ENCODE results near the gene BRD3OS. TPM values are rescaled to one million over a fixed set of nuclear protein-coding genes. Genes with fewer than 3 reads are reported as not detected.

The BRD3OS gene
- polyA plus RNA-seq, 1 of the 3 experiments (the other 2 are of a cell fraction): 23.1 TPM

DNA sequence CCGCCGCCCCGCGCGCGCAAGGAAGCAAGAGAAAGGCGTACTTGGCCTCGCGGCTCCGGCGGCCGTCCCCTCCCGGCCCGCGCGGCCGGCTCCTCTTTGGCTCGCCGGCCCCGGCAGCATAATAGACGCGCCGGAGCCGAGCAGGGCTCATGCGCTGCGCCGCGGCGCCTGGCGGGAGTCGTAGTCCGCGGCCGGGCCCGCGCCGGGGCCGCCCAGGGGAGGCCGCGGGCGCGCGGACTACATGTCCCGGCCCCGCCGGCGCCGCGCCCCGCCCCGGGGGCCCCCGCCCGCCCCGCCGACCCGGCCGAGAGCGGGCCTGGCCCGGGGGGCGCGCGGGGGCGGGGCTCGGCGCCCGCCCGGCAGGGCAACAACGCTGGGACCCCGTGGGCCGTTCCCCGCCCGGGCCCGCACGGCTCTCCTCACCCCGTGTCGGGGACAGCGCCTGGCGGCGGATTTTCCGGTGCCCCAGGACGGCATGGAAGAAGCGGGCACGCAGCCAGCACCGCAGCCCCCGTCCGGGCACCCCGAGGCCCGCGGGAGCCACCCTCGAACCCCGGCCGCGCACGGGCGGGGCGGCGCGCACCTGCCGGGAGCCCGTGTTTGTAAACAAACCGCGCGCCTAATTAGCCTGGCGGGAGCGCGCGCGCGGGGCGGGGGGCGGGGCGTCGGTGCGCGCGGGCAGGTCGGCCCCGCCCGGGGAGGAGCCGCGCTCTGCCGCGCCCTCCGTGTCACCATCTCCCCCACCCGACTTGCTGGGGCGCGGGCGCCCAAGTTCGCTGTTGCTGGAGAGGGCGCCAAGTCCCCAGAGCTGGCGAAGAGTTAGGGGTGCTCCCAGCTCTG lies 42.8 kb downstream of the BRD3OS start, which contains the start of gene BRD3 (continued):
- TF ChIP-seq, protein P1, sequence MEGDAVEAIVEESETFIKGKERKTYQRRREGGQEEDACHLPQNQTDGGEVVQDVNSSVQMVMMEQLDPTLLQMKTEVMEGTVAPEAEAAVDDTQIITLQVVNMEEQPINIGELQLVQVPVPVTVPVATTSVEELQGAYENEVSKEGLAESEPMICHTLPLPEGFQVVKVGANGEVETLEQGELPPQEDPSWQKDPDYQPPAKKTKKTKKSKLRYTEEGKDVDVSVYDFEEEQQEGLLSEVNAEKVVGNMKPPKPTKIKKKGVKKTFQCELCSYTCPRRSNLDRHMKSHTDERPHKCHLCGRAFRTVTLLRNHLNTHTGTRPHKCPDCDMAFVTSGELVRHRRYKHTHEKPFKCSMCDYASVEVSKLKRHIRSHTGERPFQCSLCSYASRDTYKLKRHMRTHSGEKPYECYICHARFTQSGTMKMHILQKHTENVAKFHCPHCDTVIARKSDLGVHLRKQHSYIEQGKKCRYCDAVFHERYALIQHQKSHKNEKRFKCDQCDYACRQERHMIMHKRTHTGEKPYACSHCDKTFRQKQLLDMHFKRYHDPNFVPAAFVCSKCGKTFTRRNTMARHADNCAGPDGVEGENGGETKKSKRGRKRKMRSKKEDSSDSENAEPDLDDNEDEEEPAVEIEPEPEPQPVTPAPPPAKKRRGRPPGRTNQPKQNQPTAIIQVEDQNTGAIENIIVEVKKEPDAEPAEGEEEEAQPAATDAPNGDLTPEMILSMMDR (IDR thresholded peaks at IDR 0.05): no peak
- TF ChIP-seq FOXJ3 (CRISPR knock-in tag; IDR thresholded peaks at IDR 0.05) (no peak), FOSL2 (IDR thresholded peaks at IDR 0.05; ENCODE audit: borderline replicate concordance, low read depth) (no peak), RCOR1 (IDR thresholded peaks at IDR 0.05; ENCODE audit: low read length) (no peak), NRF1 (IDR thresholded peaks at IDR 0.05; ENCODE audit: low read depth, low read length) (peak; percentile 46; the same call in 1 of the 2 replicates), ELF1 (IDR thresholded peaks at IDR 0.05) (no peak), GABPA (IDR thresholded peaks at IDR 0.05; ENCODE audit: low read depth) (no peak), TAF1 (IDR thresholded peaks at IDR 0.05; ENCODE audit: borderline replicate concordance, low read depth, low read length) (peak; percentile 51; the same call in 1 of the 2 replicates), NFIC (IDR thresholded peaks at IDR 0.05; ENCODE audit: borderline replicate concordance) (no peak), GATA2 (CRISPR knock-in tag; IDR thresholded peaks at IDR 0.05) (no peak), RAD21 (IDR thresholded peaks at IDR 0.05; ENCODE audit: low read length) (no peak)
- TF ChIP-seq, protein P2, sequence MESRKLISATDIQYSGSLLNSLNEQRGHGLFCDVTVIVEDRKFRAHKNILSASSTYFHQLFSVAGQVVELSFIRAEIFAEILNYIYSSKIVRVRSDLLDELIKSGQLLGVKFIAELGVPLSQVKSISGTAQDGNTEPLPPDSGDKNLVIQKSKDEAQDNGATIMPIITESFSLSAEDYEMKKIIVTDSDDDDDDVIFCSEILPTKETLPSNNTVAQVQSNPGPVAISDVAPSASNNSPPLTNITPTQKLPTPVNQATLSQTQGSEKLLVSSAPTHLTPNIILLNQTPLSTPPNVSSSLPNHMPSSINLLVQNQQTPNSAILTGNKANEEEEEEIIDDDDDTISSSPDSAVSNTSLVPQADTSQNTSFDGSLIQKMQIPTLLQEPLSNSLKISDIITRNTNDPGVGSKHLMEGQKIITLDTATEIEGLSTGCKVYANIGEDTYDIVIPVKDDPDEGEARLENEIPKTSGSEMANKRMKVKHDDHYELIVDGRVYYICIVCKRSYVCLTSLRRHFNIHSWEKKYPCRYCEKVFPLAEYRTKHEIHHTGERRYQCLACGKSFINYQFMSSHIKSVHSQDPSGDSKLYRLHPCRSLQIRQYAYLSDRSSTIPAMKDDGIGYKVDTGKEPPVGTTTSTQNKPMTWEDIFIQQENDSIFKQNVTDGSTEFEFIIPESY (IDR thresholded peaks at IDR 0.05; ENCODE audit: borderline replicate concordance, low read depth): no peak
- TF ChIP-seq, protein P3, sequence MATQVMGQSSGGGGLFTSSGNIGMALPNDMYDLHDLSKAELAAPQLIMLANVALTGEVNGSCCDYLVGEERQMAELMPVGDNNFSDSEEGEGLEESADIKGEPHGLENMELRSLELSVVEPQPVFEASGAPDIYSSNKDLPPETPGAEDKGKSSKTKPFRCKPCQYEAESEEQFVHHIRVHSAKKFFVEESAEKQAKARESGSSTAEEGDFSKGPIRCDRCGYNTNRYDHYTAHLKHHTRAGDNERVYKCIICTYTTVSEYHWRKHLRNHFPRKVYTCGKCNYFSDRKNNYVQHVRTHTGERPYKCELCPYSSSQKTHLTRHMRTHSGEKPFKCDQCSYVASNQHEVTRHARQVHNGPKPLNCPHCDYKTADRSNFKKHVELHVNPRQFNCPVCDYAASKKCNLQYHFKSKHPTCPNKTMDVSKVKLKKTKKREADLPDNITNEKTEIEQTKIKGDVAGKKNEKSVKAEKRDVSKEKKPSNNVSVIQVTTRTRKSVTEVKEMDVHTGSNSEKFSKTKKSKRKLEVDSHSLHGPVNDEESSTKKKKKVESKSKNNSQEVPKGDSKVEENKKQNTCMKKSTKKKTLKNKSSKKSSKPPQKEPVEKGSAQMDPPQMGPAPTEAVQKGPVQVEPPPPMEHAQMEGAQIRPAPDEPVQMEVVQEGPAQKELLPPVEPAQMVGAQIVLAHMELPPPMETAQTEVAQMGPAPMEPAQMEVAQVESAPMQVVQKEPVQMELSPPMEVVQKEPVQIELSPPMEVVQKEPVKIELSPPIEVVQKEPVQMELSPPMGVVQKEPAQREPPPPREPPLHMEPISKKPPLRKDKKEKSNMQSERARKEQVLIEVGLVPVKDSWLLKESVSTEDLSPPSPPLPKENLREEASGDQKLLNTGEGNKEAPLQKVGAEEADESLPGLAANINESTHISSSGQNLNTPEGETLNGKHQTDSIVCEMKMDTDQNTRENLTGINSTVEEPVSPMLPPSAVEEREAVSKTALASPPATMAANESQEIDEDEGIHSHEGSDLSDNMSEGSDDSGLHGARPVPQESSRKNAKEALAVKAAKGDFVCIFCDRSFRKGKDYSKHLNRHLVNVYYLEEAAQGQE (IDR thresholded peaks at IDR 0.05; ENCODE audit: low read depth, low read length): no peak
